ENCODE results near the gene ZFYVE28. TPM values are rescaled to one million over a fixed set of nuclear protein-coding genes. Genes with fewer than 3 reads are reported as not detected.
"Not testable (repeated sequence)": the region's sequence is repeated elsewhere in the genome, so short reads cannot be mapped to it uniquely, and the experiment has no call there.

Gene ZFYVE28
- 10 to 100 TPM in 2 of 9 donors, 1 to 10 TPM in 7; 2.6 to 11.9 (median 5.6) TPM for total RNA-seq
- polyA plus RNA-seq = 1 to 10 TPM; 4.3 to 5.0 TPM
- long read RNA-seq, donor 1, full-length matches to known transcripts = 3 of 27 reads
- long read RNA-seq, donor 1, partial matches to known transcripts = 2 of 27 reads
- long read RNA-seq, donor 1, other reads (novel, unspliced or antisense) = 22 of 27 reads
- long read RNA-seq, donor 2, partial matches to known transcripts = 10 of 12 reads
- long read RNA-seq, donor 2, other reads (novel, unspliced or antisense) = 2 of 12 reads
- long read RNA-seq, donor 3, full-length matches to known transcripts = 3 of 11 reads
- long read RNA-seq, donor 3, partial matches to known transcripts = 3 of 11 reads
- long read RNA-seq, donor 3, other reads (novel, unspliced or antisense) = 5 of 11 reads

GRCh38 chr4:2417765-2418649, at the start of gene ZFYVE28:
Gene ZFYVE28, minus strand, starts transcription at chr4:2418645. Its CDS starts 322 bp downstream, at chr4:2418323.
- Histone ChIP-seq H3K4me1 (peaks cover 5 to 51% (median 30%) of the 10 kb centered on the region in 12 donors), H3K27ac (peak within 1 kb of the TSS in 7 of 12 donors; percentile 15 to 47 (median 24)), H3K36me3 (no peaks in the 10 kb centered on the region), H3K9me3 (no peaks in the 10 kb centered on the region), H3K27me3 (peaks cover 0 to 41% (median 14%) of the 10 kb centered on the region in 9 donors), H3K4me3 (peak within 1 kb of the TSS; percentile 48 to 84 (median 70))
- WGBS, 4 donors = 1 to 2% (median 1%) methylated on average over 24 to 90 of the region's 90 CpGs
- intact Hi-C loops (cut with DNase I) = loop anchor here in 8 of 10 donors (5.0 to 10.0 kb wide), 9 partner anchors 119 to 547 kb away; partner anchors contain the start of genes MXD4 (in 4 of the 8), GRK4 (in 3 of the 8), HAUS3 (in 3 of the 8) and NOP14 (in 3 of the 8)
- no peak for ATAC-seq
- no peak for DNase-seq
- TF ChIP-seq POLR2A (IDR thresholded peaks at IDR 0.05) (peak in 1 of 2 donors; percentile 61), CTCF (IDR thresholded peaks at IDR 0.05) (no peak)

GRCh38 chr4:2465544-2465943, 47.1 kb upstream of the ZFYVE28 start:
- not testable (repeated sequence) for H3K9me3 ChIP-seq, DNase-seq, H3K27ac ChIP-seq, H3K27me3 ChIP-seq, H3K4me3 ChIP-seq, ATAC-seq, H3K36me3 ChIP-seq
- intact Hi-C loops (cut with DNase I) = loop anchor here in 6 of 10 donors (5.0 to 10.0 kb wide), 4 partner anchors 69 to 241 kb away; partner anchors contain the start of gene FAM193A (in 5 of the 6)
- peaks cover 9 to 33% (median 24%) of the 10 kb centered on the region in 12 donors for H3K4me1 ChIP-seq

- H3K4me1 ChIP-seq = peaks cover 5 to 28% (median 19%) of the 10 kb centered on the region in 12 donors
- TF ChIP-seq CTCF (IDR thresholded peaks at IDR 0.05) = no peak
- no peak for TF ChIP-seq POLR2A (IDR thresholded peaks at IDR 0.05)
- WGBS, 4 donors = 76 to 93% (median 91%) methylated on average over 3 to 6 of the region's 6 CpGs
- H3K4me3 ChIP-seq = no peak overlapping the region
- no peaks in the 10 kb centered on the region for H3K27me3 ChIP-seq
- no peak overlapping the region for H3K27ac ChIP-seq
- no peak for ATAC-seq
- H3K9me3 ChIP-seq = no peaks in the 10 kb centered on the region
- DNase-seq = no peak
- H3K36me3 ChIP-seq = no peaks in the 10 kb centered on the region
- intact Hi-C loops (cut with DNase I) = loop anchor here in 6 of 10 donors (5.0 to 10.0 kb wide), 4 partner anchors 70 to 240 kb away; partner anchors contain the start of gene FAM193A (in 5 of the 6)
Observed at GRCh38 chr4:2465032-2465431, 46.6 kb upstream of the ZFYVE28 start.

GRCh38 chr4:2462992-2463762, 44.7 kb upstream of the ZFYVE28 start:
- DNase-seq (no peak), ATAC-seq (no peak)
- Histone ChIP-seq H3K4me1 (peaks cover 5 to 24% (median 17%) of the 10 kb centered on the region in 12 donors), H3K27me3 (peaks cover 0 to 12% (median 0%) of the 10 kb centered on the region in 9 donors), H3K36me3 (no peaks in the 10 kb centered on the region), H3K4me3 (peak overlapping the region; percentile 35 to 80 (median 60)), H3K27ac (peak overlapping the region in 6 of 12 donors; percentile 53 to 78 (median 65)), H3K9me3 (no peaks in the 10 kb centered on the region)
- intact Hi-C loops (cut with DNase I) = loop anchor here in 9 of 10 donors (2.0 to 10.0 kb wide), 8 partner anchors 72 to 246 kb away; partner anchors contain the start of genes FAM193A (in 3 of the 9), HAUS3 (in 1 of the 9) and POLN (in 1 of the 9)
- TF ChIP-seq CTCF (IDR thresholded peaks at IDR 0.05) (peak in 2 of 12 donors; percentile 3 to 5), POLR2A (IDR thresholded peaks at IDR 0.05) (no peak)
- 35 to 64% (median 39%) methylated on average over 18 to 35 of the region's 35 CpGs for WGBS, 4 donors
